Measurements from ENCODE around the gene LRRC38.
"Not testable (repeated sequence)": the region's sequence is repeated elsewhere in the genome, so short reads cannot be mapped to it uniquely, and the experiment has no call there.

The LRRC38 gene, protein sequence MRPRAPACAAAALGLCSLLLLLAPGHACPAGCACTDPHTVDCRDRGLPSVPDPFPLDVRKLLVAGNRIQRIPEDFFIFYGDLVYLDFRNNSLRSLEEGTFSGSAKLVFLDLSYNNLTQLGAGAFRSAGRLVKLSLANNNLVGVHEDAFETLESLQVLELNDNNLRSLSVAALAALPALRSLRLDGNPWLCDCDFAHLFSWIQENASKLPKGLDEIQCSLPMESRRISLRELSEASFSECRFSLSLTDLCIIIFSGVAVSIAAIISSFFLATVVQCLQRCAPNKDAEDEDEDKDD

DNA sequence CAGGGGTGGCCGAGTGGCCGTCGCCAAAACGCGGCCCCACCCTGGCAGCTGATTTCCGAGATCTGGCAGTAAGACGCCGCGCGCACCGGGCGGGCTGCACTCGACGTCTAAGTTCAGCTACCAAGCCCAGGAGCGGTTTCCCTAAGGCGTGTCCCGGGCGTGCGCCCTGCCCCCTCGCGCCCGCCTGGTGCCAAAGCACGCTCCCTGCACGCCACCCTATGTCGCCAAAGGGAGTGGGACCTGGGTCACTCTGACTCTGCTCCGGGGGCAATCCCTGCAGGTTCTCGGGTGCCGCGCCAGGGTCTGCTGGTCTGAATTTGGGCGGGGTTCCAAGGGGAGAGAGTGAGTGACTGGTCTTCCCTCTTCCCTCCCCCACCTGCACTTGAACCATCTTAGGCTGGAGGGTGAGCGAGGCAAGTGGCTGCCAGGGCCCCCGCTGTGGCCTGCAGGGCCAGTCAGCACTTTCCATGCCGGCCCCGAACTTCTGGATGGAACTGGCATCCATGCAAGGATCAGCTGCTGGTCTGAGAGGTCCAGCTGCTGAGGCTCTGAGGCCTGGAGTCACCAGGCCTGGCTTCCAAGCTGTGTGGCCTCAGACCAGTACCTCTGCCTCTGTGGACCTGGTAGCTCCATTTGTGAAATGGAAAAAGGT, at the start of gene LRRC38:
LRRC38 (minus strand) TSS at position 109 of the 652 bp plus-strand sequence. CDS start 410 bp downstream, outside the sequence.
- no peak within 1 kb of the TSS for H3K27ac ChIP-seq
- TF ChIP-seq ZFX (IDR thresholded peaks at IDR 0.05), result no peak
- TF ChIP-seq, protein P1, sequence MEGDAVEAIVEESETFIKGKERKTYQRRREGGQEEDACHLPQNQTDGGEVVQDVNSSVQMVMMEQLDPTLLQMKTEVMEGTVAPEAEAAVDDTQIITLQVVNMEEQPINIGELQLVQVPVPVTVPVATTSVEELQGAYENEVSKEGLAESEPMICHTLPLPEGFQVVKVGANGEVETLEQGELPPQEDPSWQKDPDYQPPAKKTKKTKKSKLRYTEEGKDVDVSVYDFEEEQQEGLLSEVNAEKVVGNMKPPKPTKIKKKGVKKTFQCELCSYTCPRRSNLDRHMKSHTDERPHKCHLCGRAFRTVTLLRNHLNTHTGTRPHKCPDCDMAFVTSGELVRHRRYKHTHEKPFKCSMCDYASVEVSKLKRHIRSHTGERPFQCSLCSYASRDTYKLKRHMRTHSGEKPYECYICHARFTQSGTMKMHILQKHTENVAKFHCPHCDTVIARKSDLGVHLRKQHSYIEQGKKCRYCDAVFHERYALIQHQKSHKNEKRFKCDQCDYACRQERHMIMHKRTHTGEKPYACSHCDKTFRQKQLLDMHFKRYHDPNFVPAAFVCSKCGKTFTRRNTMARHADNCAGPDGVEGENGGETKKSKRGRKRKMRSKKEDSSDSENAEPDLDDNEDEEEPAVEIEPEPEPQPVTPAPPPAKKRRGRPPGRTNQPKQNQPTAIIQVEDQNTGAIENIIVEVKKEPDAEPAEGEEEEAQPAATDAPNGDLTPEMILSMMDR (conservative IDR thresholded peaks at IDR 0.05), result no peak

DNA sequence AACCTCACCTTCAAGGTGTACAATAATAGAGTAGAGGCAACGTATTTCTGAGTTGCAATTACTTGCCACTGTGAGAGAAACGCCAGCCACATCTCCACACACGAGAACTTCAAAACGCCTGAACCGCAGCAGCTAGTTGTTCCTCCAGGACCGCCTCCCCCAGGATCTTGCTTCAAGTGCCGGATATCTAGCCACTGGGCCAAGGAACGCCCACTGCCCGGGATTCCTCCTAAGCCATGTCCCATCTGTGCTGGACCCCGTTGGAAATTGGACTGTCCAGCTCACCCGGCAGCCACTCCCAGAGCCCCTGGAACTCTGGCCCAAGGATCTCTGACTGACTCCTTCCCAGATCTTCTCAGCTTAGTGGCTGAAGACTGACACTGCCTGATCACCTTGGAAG, 49.2 kb upstream of the LRRC38 start:
- not testable (repeated sequence) for H3K27ac ChIP-seq

DNA sequence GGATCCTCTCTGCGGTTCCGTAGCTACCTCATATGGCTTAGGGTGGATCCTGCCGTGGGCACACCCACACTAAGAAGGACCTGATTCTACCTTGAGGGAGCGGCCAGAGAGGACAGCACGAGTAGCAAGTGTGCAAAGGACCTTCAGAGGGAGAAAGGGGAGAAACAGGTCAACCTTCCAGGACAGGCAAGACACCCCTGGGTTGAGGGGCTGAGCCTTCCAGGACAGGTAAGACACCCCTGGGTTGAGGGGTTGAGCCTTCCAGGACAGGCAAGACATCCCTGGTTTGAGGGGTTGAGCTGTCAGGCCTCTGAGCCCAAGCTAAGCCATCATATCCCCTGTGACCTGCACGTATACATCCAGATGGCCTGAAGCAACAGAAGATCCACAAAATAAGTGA, 46.7 kb upstream of the LRRC38 start:
- no peak overlapping the region for H3K27ac ChIP-seq
- TF ChIP-seq, protein P1 (conservative IDR thresholded peaks at IDR 0.05), result no peak
- no peak for TF ChIP-seq ZFX (IDR thresholded peaks at IDR 0.05)

DNA sequence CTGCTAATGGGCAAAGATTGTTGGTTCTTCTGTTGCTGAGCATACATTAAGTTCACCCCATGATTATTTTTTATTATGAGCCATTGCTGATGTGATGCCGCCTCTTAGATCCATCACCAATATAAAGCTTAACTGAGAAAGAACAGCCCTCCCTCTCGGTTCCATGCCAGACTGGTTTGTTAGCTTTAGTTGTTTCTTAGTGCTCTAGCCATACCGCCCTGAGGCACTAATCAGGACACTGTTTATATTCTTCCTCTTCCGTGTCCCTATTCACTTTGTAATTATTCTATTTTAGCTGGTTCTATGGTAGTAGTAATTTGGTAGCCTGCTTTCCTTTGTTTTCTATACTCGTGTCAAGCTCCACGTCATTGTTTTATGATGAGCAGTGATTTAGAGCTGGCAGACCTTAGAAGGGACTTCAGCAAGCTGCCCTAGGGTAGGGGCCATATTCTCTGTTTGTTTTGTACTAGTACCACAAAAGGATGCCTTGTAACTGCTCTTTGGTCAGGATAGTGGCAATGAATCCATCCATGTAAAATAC, 42.5 kb upstream of the LRRC38 start:
- TF ChIP-seq ZFX (IDR thresholded peaks at IDR 0.05), result no peak
- TF ChIP-seq, protein P1 (conservative IDR thresholded peaks at IDR 0.05), result no peak
- H3K27ac ChIP-seq, result no peak overlapping the region

DNA sequence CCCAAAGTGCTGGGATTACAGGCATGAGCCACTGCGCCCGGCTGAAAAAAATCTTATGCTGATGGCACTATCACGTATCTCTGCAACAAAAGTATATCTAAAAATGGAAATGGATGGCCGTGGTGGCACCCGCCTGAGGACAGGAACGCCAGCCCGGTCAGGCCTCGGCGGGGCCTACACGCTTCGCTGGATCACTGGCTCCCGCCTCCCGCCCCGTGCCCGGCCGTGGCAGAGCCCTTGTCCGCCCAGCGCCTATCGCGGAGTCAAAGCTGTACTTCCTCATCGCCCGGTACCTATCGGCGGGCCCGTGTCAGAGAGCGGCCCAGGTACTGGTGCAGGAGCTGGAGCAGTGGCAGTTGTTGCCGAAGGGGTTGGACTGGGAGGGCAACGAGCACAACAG, 41.0 kb upstream of the LRRC38 start:
- TF ChIP-seq ZFX (IDR thresholded peaks at IDR 0.05), result no peak
- TF ChIP-seq, protein P1 (conservative IDR thresholded peaks at IDR 0.05), result no peak

DNA sequence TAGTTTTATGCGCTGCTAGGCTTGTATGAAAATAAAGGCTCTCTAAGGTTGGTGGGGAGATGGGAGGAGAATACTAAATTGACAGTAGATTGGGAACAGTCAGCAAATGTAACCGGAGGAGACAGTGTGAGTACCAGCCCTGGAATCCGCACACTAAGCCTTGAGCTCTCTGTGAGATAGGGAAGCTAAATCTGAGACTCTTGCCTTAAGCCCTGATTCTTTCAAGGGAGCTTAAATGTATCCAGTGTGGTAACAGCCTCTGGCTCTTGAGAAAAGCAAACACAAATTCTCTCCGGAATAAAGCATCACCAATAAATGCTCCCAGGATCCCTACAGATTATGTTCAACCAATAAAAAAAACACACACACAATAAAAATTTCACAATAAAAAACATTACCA, 36.9 kb upstream of the LRRC38 start:
- H3K27ac ChIP-seq, result no peak overlapping the region
- TF ChIP-seq ZFX (IDR thresholded peaks at IDR 0.05), result no peak

More for the DNA sequence above, 41.0 kb upstream of the LRRC38 start:
- H3K27ac ChIP-seq, result no peak overlapping the region

DNA sequence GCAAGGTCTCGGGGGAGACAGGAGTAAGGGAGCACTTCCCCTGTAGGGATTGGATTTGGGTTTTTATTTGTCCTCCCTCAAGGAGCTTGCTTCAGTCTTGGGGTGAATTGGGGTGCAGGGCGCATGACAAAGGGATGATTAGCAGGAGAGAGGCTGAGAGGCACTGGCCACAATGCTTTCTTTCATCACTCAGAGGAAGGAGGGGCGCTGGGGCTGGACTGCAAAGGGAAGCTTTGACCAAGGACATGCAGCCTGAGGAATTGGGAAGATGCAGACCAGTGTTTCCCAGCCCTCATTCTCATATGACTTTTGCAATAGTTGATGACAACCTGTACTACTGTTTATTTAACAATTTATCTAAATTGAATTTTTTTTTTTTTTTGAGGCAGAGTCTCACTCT, 35.7 kb upstream of the LRRC38 start:
- no peak for TF ChIP-seq ZFX (IDR thresholded peaks at IDR 0.05)
- TF ChIP-seq, protein P1 (conservative IDR thresholded peaks at IDR 0.05), result no peak
- H3K27ac ChIP-seq, result no peak overlapping the region

DNA sequence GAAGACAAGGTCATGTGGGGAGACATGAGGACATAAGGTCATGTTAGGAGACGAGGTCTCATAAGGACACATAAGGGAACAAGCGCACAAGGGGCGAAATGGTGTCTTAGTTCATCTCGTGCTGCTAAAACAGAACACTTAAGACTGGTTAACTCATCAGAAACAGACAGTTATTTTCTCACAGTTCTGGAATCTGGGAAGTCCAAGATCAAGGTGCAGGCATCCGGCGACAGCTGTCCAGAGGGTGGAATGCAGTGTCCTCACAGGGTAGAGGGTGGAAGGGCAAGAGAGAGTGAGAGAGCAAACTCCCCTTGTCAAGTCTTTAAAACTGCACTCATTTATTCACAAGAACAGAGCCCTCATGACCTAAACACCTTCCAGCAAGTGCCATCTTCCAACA, 35.2 kb upstream of the LRRC38 start:
- H3K27ac ChIP-seq, result no peak overlapping the region
- no peak for TF ChIP-seq ZFX (IDR thresholded peaks at IDR 0.05)
- TF ChIP-seq, protein P1 (conservative IDR thresholded peaks at IDR 0.05), result no peak
